Liver (tissue), 9 donors: ENCODE results near the gene COL12A1. TPM values are rescaled to one million over a fixed set of nuclear protein-coding genes. Genes with fewer than 3 reads are reported as not detected.

Experiments used
- DNase-seq: peaks from one replicate; pipeline ENCODE4 v3.0.0-alpha.2; 2017; ENCODE audit warnings: low spot score
- H3K27ac ChIP-seq, 2 donors: one replicate each; pipeline ENCODE4 v1.7.0; 2013; ENCODE audit warnings: inconsistent platforms in 2 of 2, low read length in 2 of 2, control low read depth in 1 of 2, low read depth in 1 of 2, mild to moderate bottlenecking in 1 of 2
- H3K27me3 ChIP-seq, 4 donors: one replicate each; pipeline versions ENCODE4 v1.6.1 to v1.7.0; 2013; ENCODE audit warnings: low read length in 3 of 4, inconsistent platforms in 1 of 4, mild to moderate bottlenecking in 1 of 4, moderate library complexity in 1 of 4; ENCODE audit not compliant: control insufficient read depth in 4 of 4, insufficient read depth in 4 of 4
- H3K36me3 ChIP-seq, 4 donors: one replicate each; pipeline versions ENCODE4 v1.6.1 to v1.7.0; 2013; ENCODE audit warnings: low read length in 3 of 4, mild to moderate bottlenecking in 3 of 4, low read depth in 1 of 4, moderate library complexity in 1 of 4; ENCODE audit not compliant: control insufficient read depth in 4 of 4, insufficient read depth in 3 of 4
- H3K4me1 ChIP-seq, 4 donors: one replicate each; pipeline versions ENCODE4 v1.6.1 to v1.7.0; 2013; ENCODE audit warnings: low read length in 3 of 4, mild to moderate bottlenecking in 3 of 4, moderate library complexity in 1 of 4; ENCODE audit not compliant: control insufficient read depth in 4 of 4, insufficient read depth in 4 of 4
- H3K4me3 ChIP-seq, 3 donors: one replicate each; pipeline versions ENCODE4 v1.6.1 to v1.7.0; 2013; ENCODE audit warnings: low read length in 3 of 3, control low read depth in 1 of 3, low read depth in 1 of 3, mild to moderate bottlenecking in 1 of 3
- H3K9ac ChIP-seq, 2 donors: one replicate each; pipeline ENCODE4 v1.7.0; 2013; ENCODE audit warnings: low read length in 2 of 2, mild to moderate bottlenecking in 2 of 2, moderate library complexity in 2 of 2, control low read depth in 1 of 2, low read depth in 1 of 2
- H3K9me3 ChIP-seq, 4 donors: one replicate each; pipeline versions ENCODE4 v1.6.1 to v1.7.0; 2013; ENCODE audit warnings: low read length in 3 of 4; ENCODE audit not compliant: control insufficient read depth in 4 of 4
- EGR1 ChIP-seq, 2 donors: IDR thresholded peaks; 2 replicates each; pipeline ENCODE4 v1.6.1; 2016 to 2018; ENCODE audit warnings: antibody characterized with exemption in 2 of 2, low read depth in 2 of 2
- FOXA1 ChIP-seq: IDR thresholded peaks from 2 replicates; pipeline ENCODE4 v1.6.1; 2016; ENCODE audit warnings: antibody characterized with exemption
- FOXA2 ChIP-seq: IDR thresholded peaks from 2 replicates; pipeline ENCODE4 v1.6.1; 2016; ENCODE audit warnings: antibody characterized with exemption
- HNF4A ChIP-seq, 2 donors: conservative IDR thresholded peaks; 2 replicates each; pipeline ENCODE4 v1.6.1; 2016; ENCODE audit warnings: antibody characterized with exemption in 2 of 2, mild to moderate bottlenecking in 2 of 2
- HNF4G ChIP-seq: IDR thresholded peaks from 2 replicates; pipeline ENCODE4 v1.6.1; 2016; ENCODE audit warnings: antibody characterized with exemption
- JUND ChIP-seq, 2 donors: IDR thresholded peaks; 2 replicates each; pipeline ENCODE4 v1.6.1; 2016; ENCODE audit warnings: antibody characterized with exemption in 2 of 2
- NR2F2 ChIP-seq: IDR thresholded peaks from 2 replicates; pipeline ENCODE4 v1.6.1; 2016; ENCODE audit warnings: antibody characterized with exemption
- RAD21 ChIP-seq, 2 donors: IDR thresholded peaks; 2 replicates each; pipeline ENCODE4 v1.6.1; 2016; ENCODE audit warnings: antibody characterized with exemption in 2 of 2, mild to moderate bottlenecking in 2 of 2
- RXRA ChIP-seq, 2 donors: IDR thresholded peaks; 2 replicates each; pipeline ENCODE4 v1.6.1; 2017 to 2018; ENCODE audit warnings: antibody characterized with exemption in 2 of 2, mild to moderate bottlenecking in 1 of 2
- SP1 ChIP-seq: IDR thresholded peaks from 2 replicates; pipeline ENCODE4 v1.6.1; 2018; ENCODE audit warnings: antibody characterized with exemption, mild to moderate bottlenecking
- TAF1 ChIP-seq: conservative IDR thresholded peaks from 2 replicates; pipeline ENCODE4 v1.6.1; 2016; ENCODE audit warnings: antibody characterized with exemption, mild to moderate bottlenecking
- YY1 ChIP-seq: IDR thresholded peaks from 2 replicates; pipeline ENCODE4 v1.6.1; 2016; ENCODE audit warnings: antibody characterized with exemption, mild to moderate bottlenecking
- WGBS: extraction: QIAGEN DNeasy Blood & Tissue Kit; methylation state at CpG from one replicate; pipeline ENCODE4 v1.1.7; 2013; 5-methylcytosine and 5-hydroxymethylcytosine counted together
- polyA plus RNA-seq, 2 donors: library from polyadenylated mRNA; stranded (reverse) in 1 of 2; unstranded in 1 of 2; fragments of 200-250 nt in 1 of 2; fragments of >200 nt in 1 of 2; fragmentation: Nextera tagmentation in 1 of 2; extraction: Ambion mirVana in 1 of 2; gene quantifications; one replicate each; pipeline versions ENCODE4 v1.2.1 to v1.2.3, GENCODE V29; 2013 to 2015
- total RNA-seq, 2 donors: library from RNA; depleted of rRNA; stranded (reverse); fragments of >200 nt; gene quantifications; one replicate each; pipeline ENCODE4 v1.2.3, GENCODE V29; 2014
- TF ChIP-seq, protein P1 (sequence below): IDR thresholded peaks from 2 replicates; pipeline ENCODE4 v1.6.1; 2016; ENCODE audit warnings: antibody characterized with exemption
- TF ChIP-seq, protein P2 (sequence below): fragments of 150-350 bp; IDR thresholded peaks from 2 replicates; pipeline ENCODE4 v1.5.1; 2017; ENCODE audit warnings: improper control_type of control experiment, low read depth, low read length; ENCODE audit not compliant: missing input control
- TF ChIP-seq, protein P3 (sequence below): IDR thresholded peaks from 2 replicates; pipeline ENCODE4 v1.6.1; 2016; ENCODE audit warnings: antibody characterized with exemption
- TF ChIP-seq, protein P4 (sequence below): IDR thresholded peaks from 2 replicates; pipeline ENCODE4 v1.6.1; 2016; ENCODE audit warnings: antibody characterized with exemption, mild to moderate bottlenecking
- TF ChIP-seq, protein P5 (sequence below): IDR thresholded peaks from 2 replicates; pipeline ENCODE4 v1.6.1; 2016; ENCODE audit warnings: antibody characterized with exemption
- donor health status: healthy.
- donor health status: healthy.
- donor health status: healthy.
- donor health status: healthy.
- donor health status: healthy.

The COL12A1 gene
- total and polyA plus RNA-seq, 4 donors, result 0.15 to 5.1 (median 1.8) TPM

DNA sequence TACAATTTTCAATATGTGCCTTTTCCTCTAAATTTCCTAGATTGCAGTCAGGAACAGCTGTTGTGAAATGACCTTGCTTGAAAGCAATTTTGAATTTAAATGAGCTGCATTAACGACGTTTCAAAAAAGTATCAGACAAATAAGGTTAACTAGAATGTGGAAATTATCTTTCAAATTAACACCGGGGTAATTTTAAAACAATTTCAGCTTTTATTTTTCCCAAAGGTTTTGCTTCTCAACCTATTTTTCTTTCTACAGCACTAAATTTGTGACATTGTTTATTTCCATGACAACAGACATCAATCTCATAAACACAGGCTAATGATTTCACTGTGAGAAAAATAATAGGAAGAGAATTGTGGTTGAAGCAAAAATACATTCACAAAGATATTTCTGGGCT is 38.5 kb downstream of the COL12A1 start:
- H3K4me1 ChIP-seq, result no peaks in the 10 kb centered on the region
- H3K27me3 ChIP-seq, result peaks cover 0 to 6% (median 0%) of the 10 kb centered on the region in 4 donors
- H3K4me3 ChIP-seq, result no peak overlapping the region
- no peak overlapping the region for H3K27ac ChIP-seq
- no peak overlapping the region for H3K9ac ChIP-seq
- H3K36me3 ChIP-seq, result no peaks in the 10 kb centered on the region
- TF ChIP-seq JUND (IDR thresholded peaks at IDR 0.05) (no peak), FOXA1 (no peak), RAD21 (IDR thresholded peaks at IDR 0.05) (no peak), RXRA (IDR thresholded peaks at IDR 0.05) (no peak), FOXA2 (no peak), HNF4G (no peak)
- TF ChIP-seq, protein P1, sequence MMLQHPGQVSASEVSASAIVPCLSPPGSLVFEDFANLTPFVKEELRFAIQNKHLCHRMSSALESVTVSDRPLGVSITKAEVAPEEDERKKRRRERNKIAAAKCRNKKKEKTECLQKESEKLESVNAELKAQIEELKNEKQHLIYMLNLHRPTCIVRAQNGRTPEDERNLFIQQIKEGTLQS, result no peak
- TF ChIP-seq, protein P2, sequence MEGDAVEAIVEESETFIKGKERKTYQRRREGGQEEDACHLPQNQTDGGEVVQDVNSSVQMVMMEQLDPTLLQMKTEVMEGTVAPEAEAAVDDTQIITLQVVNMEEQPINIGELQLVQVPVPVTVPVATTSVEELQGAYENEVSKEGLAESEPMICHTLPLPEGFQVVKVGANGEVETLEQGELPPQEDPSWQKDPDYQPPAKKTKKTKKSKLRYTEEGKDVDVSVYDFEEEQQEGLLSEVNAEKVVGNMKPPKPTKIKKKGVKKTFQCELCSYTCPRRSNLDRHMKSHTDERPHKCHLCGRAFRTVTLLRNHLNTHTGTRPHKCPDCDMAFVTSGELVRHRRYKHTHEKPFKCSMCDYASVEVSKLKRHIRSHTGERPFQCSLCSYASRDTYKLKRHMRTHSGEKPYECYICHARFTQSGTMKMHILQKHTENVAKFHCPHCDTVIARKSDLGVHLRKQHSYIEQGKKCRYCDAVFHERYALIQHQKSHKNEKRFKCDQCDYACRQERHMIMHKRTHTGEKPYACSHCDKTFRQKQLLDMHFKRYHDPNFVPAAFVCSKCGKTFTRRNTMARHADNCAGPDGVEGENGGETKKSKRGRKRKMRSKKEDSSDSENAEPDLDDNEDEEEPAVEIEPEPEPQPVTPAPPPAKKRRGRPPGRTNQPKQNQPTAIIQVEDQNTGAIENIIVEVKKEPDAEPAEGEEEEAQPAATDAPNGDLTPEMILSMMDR, result no peak
- TF ChIP-seq, protein P3, sequence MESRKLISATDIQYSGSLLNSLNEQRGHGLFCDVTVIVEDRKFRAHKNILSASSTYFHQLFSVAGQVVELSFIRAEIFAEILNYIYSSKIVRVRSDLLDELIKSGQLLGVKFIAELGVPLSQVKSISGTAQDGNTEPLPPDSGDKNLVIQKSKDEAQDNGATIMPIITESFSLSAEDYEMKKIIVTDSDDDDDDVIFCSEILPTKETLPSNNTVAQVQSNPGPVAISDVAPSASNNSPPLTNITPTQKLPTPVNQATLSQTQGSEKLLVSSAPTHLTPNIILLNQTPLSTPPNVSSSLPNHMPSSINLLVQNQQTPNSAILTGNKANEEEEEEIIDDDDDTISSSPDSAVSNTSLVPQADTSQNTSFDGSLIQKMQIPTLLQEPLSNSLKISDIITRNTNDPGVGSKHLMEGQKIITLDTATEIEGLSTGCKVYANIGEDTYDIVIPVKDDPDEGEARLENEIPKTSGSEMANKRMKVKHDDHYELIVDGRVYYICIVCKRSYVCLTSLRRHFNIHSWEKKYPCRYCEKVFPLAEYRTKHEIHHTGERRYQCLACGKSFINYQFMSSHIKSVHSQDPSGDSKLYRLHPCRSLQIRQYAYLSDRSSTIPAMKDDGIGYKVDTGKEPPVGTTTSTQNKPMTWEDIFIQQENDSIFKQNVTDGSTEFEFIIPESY, result no peak
- DNase-seq, result no peak
- H3K9me3 ChIP-seq, result no peaks in the 10 kb centered on the region
- 53% methylated on average over 3 of the region's 3 CpGs for WGBS

DNA sequence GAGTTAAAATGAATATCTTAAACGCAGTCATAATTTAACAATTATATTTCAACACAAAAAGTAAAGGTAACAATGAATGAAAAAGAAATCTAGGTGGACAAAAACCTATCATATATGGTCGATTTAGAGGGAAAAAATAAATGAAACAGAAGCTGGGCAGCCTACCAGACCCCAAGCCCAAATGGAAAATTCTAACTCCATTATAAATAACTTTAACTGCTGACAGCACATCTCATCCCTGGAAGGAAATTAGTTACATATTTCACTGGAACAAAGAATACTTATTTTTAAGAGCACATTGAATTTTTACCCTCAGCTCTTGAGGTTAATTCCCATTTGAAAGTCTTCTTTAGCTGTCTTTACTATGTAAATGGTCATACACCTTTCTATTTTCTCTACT is 39.1 kb downstream of the COL12A1 start:
- H3K36me3 ChIP-seq, result no peaks in the 10 kb centered on the region
- H3K9me3 ChIP-seq, result no peaks in the 10 kb centered on the region
- TF ChIP-seq, protein P2, result no peak
- TF ChIP-seq RXRA (IDR thresholded peaks at IDR 0.05) (no peak), HNF4A (conservative IDR thresholded peaks at IDR 0.05) (no peak), HNF4G (no peak), TAF1 (no peak), FOXA2 (no peak), SP1 (no peak), YY1 (no peak), NR2F2 (no peak), EGR1 (IDR thresholded peaks at IDR 0.05; ENCODE audit: low read depth in 2 of 2) (no peak), FOXA1 (no peak), JUND (IDR thresholded peaks at IDR 0.05) (no peak), RAD21 (IDR thresholded peaks at IDR 0.05) (no peak)
- TF ChIP-seq, protein P4, sequence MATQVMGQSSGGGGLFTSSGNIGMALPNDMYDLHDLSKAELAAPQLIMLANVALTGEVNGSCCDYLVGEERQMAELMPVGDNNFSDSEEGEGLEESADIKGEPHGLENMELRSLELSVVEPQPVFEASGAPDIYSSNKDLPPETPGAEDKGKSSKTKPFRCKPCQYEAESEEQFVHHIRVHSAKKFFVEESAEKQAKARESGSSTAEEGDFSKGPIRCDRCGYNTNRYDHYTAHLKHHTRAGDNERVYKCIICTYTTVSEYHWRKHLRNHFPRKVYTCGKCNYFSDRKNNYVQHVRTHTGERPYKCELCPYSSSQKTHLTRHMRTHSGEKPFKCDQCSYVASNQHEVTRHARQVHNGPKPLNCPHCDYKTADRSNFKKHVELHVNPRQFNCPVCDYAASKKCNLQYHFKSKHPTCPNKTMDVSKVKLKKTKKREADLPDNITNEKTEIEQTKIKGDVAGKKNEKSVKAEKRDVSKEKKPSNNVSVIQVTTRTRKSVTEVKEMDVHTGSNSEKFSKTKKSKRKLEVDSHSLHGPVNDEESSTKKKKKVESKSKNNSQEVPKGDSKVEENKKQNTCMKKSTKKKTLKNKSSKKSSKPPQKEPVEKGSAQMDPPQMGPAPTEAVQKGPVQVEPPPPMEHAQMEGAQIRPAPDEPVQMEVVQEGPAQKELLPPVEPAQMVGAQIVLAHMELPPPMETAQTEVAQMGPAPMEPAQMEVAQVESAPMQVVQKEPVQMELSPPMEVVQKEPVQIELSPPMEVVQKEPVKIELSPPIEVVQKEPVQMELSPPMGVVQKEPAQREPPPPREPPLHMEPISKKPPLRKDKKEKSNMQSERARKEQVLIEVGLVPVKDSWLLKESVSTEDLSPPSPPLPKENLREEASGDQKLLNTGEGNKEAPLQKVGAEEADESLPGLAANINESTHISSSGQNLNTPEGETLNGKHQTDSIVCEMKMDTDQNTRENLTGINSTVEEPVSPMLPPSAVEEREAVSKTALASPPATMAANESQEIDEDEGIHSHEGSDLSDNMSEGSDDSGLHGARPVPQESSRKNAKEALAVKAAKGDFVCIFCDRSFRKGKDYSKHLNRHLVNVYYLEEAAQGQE, result no peak
- TF ChIP-seq, protein P5, sequence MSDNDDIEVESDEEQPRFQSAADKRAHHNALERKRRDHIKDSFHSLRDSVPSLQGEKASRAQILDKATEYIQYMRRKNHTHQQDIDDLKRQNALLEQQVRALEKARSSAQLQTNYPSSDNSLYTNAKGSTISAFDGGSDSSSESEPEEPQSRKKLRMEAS, result no peak
- TF ChIP-seq, protein P1, result no peak
- TF ChIP-seq, protein P3, result no peak
- H3K27me3 ChIP-seq, result peaks cover 0 to 6% (median 0%) of the 10 kb centered on the region in 4 donors
- no peaks in the 10 kb centered on the region for H3K4me1 ChIP-seq
- H3K27ac ChIP-seq, result no peak overlapping the region
- no peak for DNase-seq
- WGBS, result 43% methylated on average over 2 of the region's 2 CpGs
- no peak overlapping the region for H3K9ac ChIP-seq
- no peak overlapping the region for H3K4me3 ChIP-seq
